HG03039 (cell line): ENCODE measurements around the gene DMAC1.

ENCODE experiments used
- ATAC-seq: cut with Tn5 transposase; IDR thresholded peaks from one replicate; pipeline ENCODE4 v1.9.1; 2021; ENCODE audit warnings: mild to moderate bottlenecking, moderate library complexity; ENCODE audit not compliant: unreplicated experiment

Gene DMAC1

DNA sequence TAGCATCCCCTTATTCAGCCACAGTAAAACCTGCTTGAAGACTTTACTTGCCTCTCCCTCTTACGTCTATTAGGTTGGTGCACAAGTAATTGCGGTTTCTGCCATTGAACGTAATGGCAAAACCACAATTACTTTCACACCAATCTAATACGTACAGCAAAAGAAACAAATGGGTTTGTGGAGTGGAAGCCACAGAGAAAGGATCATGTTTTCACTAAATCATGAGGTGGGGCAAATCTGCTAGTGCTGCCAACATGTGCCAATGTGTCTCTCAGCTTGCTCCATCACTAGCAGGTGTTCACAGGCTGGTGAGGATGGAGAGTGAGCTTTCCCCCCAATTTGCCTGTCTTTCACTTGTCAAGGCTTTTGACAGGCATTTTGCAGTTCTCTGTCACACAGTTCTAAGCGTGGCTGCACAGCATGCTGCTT is 15.9 kb downstream of the DMAC1 start:
- no peak for ATAC-seq

DNA sequence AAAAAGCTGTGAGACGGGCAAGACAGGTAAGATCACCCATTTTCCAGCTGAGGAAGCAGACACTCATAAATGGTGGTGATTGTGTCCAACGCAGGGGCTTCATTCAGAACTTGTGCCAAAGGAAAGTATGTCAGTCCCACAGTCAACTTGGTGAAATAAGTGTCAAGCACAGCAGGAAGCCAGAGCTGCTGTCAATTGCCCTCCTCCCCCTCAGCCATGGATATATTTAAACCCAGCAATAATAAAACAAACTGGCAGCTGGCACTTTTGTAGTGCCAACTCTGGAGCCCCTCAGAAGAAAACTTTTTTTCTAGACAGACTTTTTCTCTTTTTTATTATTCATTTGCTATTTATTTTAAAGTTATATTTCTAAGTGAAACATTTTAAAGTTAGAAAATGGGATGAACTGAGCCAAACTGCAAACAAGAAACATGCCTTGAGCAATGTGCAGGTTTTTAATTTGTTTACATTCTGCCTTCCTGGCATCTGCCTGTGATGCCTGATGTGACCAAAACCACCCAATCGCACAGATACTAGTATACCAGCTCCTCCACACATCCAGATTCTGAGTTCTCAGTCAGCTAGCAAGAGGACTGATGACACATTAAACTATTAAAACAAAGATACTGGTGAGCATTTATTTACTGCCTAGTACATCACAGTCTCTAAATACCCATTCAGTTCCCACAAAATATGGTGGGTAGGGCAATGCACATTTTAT is 17.0 kb downstream of the DMAC1 start:
- ATAC-seq = no peak

- no peak for ATAC-seq
These were observed 19.2 kb downstream of the DMAC1 start for GRCh38 chr9:7780261-7780988.

GRCh38 chr9:7778851-7779600 is 20.6 kb downstream of the DMAC1 start:
- no peak for ATAC-seq

DNA sequence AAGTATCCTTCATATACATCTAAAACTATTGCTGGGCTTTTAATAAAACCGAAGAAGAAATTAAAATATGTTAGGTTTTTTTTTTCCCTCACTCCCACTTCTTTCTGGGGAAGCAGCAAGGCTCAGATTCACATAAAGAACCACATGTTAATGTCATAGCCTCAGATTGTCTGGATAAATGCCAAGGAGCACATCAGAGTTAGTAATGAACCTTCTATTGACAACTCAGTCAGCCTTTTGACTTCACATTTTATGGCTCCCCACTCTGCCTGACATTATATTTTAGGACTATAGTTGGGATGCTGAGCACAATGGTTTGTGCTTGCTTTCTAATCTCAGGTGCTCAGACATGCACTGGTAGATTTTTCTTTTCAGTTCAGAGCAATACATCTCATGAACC is 21.8 kb downstream of the DMAC1 start:
- no peak for ATAC-seq

DNA sequence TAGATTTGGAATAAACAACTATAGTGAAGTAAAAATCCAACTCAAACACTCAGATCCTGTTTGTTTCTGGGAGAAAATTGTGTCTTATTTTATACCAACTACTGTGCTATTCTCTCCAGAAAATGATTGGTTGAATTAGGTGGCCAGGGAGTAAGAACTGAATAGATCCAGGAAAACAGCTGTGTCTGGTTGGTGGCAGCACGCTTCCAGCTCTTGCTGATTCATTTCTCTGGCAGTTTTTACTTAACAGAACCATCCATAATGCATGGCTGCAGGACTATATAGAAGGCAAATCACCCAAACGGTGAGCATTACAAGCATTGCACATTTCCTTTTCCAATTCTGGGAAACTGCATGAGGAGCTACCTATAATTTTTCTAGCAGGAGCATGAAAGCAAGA is 29.5 kb downstream of the DMAC1 start:
- ATAC-seq = no peak

- ATAC-seq = no peak
These were observed 37.0 kb downstream of the DMAC1 start for GRCh38 chr9:7762600-7762999.

GRCh38 chr9:7760014-7760415 is 39.6 kb downstream of the DMAC1 start:
- no peak for ATAC-seq

DNA sequence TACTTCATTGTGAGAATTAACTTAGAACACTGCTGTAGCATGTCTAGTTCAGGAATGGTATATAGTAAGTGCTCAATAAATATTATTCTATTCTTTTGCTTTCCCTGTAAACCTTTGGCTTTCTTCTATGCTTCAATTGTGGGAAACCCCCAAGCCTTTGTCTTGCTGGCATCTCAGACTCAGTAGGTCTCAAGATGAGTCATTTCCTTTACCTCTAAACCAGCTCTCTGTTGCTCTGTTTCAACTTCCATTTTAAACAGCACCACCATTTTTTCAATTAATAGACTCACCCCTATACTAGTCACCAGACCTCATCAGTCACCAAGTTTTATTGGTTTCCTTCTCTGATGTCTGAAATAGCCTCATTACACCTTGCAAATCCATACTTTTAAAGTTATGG is 43.5 kb downstream of the DMAC1 start:
- peak; percentile 100 for ATAC-seq

DNA sequence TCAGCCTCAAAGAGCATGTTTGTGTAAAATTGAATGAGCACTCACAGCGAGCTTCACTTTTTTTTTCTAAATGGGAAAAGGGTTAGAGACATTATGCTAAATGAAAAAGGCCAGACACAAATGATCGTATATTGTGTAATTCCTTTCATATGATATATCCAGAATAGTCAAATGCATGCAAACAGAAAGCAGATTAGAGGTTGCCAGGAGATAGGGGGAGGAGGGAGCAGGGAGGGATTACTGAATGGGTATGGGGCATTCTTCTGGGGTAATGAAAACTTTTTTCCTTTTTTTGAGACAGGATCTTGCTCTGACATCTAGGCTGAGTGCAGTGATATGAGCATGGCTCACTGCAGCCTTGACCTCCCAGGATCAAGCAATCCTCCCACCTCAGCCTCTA is 47.1 kb downstream of the DMAC1 start:
- no peak for ATAC-seq
